GM12878 (cell line): ENCODE results near the gene PIEZO2. TPM values are rescaled to one million over a fixed set of nuclear protein-coding genes. Genes with fewer than 3 reads are reported as not detected.

ENCODE experiments used
- ATAC-seq: fragments of 200-7000 bp; cut with Tn5 transposase; 3 replicates; pipeline ENCODE4 v1.9.1; 2020; ENCODE audit warnings: mild to moderate bottlenecking, moderate library complexity
- BruUV-seq: library from RNA; stranded (reverse); fragments of 400-500 nt; replicated peaks from 2 replicates; lab custom pipeline; 2021; lab: Mats Ljungman, UMichigan
- CTCF ChIA-PET: fragments of 300-600 bp; sonication (Branson Sonifier 250); formaldehyde crosslinking; extraction: SDS; loops from one replicate; lab custom pipeline; 2021; ENCODE audit warnings: inconsistent platforms; lab: Yijun Ruan, JAX
- POLR2A ChIA-PET: fragments of 350-600 bp; formaldehyde crosslinking; extraction: SDS; loops from one replicate; lab custom pipeline; 2021; ENCODE audit warnings: inconsistent platforms; lab: Charles Lee
- RAD21 ChIA-PET: fragments of 300-600 bp; sonication (Branson Sonifier 250); formaldehyde crosslinking; loops from one replicate; lab custom pipeline; 2023; ENCODE audit warnings: antibody characterized with exemption; ENCODE audit not compliant: unreplicated experiment; lab: Charles Lee
- SMC1A ChIA-PET: fragments of 300-600 bp; sonication (Branson Sonifier 250); formaldehyde crosslinking; loops from one replicate; lab custom pipeline; 2023; ENCODE audit not compliant: unreplicated experiment, uncharacterized antibody; lab: Charles Lee
- DNase-seq: peaks from one replicate; pipeline ENCODE4 v3.0.0-alpha.2; 2011; ENCODE audit warnings: low read depth, low spot score
- FAIRE-seq: peaks from 3 replicates; lab custom pipeline; 2011; peaks lifted over from hg19 to GRCh38; lab: Jason Lieb, UNC
- H2AFZ ChIP-seq: 2 replicates; pipeline ENCODE4 v1.6.0; 2011; ENCODE audit warnings: low read depth, low read length, control low read depth; ENCODE audit not compliant: control insufficient read depth
- H3K27ac ChIP-seq: 2 replicates; pipeline ENCODE4 v1.5.1; 2011; ENCODE audit warnings: control low read depth; ENCODE audit not compliant: control insufficient read depth, insufficient read depth
- H3K27me3 ChIP-seq, 2 experiments: replicated peaks in 1 of 2; 2 replicates each; pipeline versions ENCODE4 v1.6.0 to v1.6.1; 2011; ENCODE audit warnings: low read length in 1 of 2; ENCODE audit not compliant: control insufficient read depth in 2 of 2, insufficient read depth in 2 of 2
- H3K36me3 ChIP-seq, 2 experiments: 2 replicates each; pipeline ENCODE4 v1.5.1; 2011; ENCODE audit warnings: low read length in 1 of 2; ENCODE audit not compliant: control insufficient read depth in 2 of 2, insufficient read depth in 2 of 2
- H3K4me1 ChIP-seq: 2 replicates; pipeline ENCODE4 v1.6.1; 2011; ENCODE audit warnings: mild to moderate bottlenecking, low read length, moderate library complexity, mixed read lengths; ENCODE audit not compliant: control insufficient read depth, insufficient read depth
- H3K4me2 ChIP-seq: 2 replicates; pipeline ENCODE4 v1.6.0; 2011; ENCODE audit warnings: control low read depth; ENCODE audit not compliant: control insufficient read depth, insufficient read depth
- H3K4me3 ChIP-seq: fragments of 200-600 bp; sonication (generic); 2 replicates; pipeline ENCODE4 v1.5.1; 2016
- H3K79me2 ChIP-seq: 2 replicates; pipeline ENCODE4 v1.6.0; 2011; ENCODE audit warnings: low read length; ENCODE audit not compliant: control insufficient read depth, insufficient read depth
- H3K9ac ChIP-seq: 2 replicates; pipeline ENCODE4 v1.8.0; 2011; ENCODE audit warnings: low read length, control low read depth, mixed read lengths; ENCODE audit not compliant: control insufficient read depth, insufficient read depth
- H3K9me3 ChIP-seq: replicated peaks from 3 replicates; pipeline ENCODE4 v1.5.1; 2011; ENCODE audit warnings: mild to moderate bottlenecking, low read length; ENCODE audit not compliant: control insufficient read depth, insufficient read depth
- H4K20me1 ChIP-seq: 2 replicates; pipeline ENCODE4 v1.6.0; 2011; ENCODE audit not compliant: control insufficient read depth, insufficient read depth
- CHD2 ChIP-seq: IDR thresholded peaks from 2 replicates; pipeline ENCODE4 v1.6.1; 2011; ENCODE audit warnings: low read depth, low read length, improper control_type of control experiment, borderline replicate concordance
- NFYB ChIP-seq: IDR thresholded peaks from 2 replicates; pipeline ENCODE4 v1.6.1; 2011; ENCODE audit warnings: low read depth, mild to moderate bottlenecking, low read length, improper control_type of control experiment, moderate library complexity; ENCODE audit not compliant: insufficient read depth
- RUNX3 ChIP-seq: IDR thresholded peaks from 2 replicates; pipeline ENCODE4 v1.6.1; 2012; ENCODE audit warnings: low read length, inconsistent platforms
- SPI1 ChIP-seq: IDR thresholded peaks from 2 replicates; pipeline ENCODE4 v1.6.1; 2011; ENCODE audit warnings: low read depth, mild to moderate bottlenecking, low read length, moderate library complexity, borderline replicate concordance; ENCODE audit not compliant: insufficient read depth
- TBL1XR1 ChIP-seq: IDR thresholded peaks from 2 replicates; pipeline ENCODE4 v1.6.1; 2012; ENCODE audit warnings: low read depth, low read length, improper control_type of control experiment
- WGBS: methylation state at CpG from one replicate; pipeline ENCODE4 v1.1.6; 2016; ENCODE audit warnings: low lambda C conversion rate; ENCODE audit not compliant: insufficient replicate concordance, insufficient coverage; ENCODE audit errors: missing lambda C conversion rate; 5-methylcytosine and 5-hydroxymethylcytosine counted together
- in situ Hi-C: fragments of 300-500 bp; cut with MboI; formaldehyde crosslinking; loops from 9 replicates; pipeline ENCODE4 v1.14.3; 2018; ENCODE audit warnings: mixed read lengths
- intact Hi-C: fragments of 100-400 bp; cut with micrococcal nuclease; formaldehyde crosslinking; loops from one replicate; pipeline ENCODE4 v1.14.2; 2022; ENCODE audit not compliant: unreplicated experiment
- polyA plus RNA-seq, 11 experiments: library from polyadenylated mRNA; depleted of rRNA in 4 of 11; unstranded in 6 of 11; stranded (reverse) in 5 of 11; fragments of >200 nt; fragmentation: Nextera tagmentation in 4 of 11; fragmentation: Illumina TruSeq in 1 of 11; extraction: Ambion mirVana in 4 of 11; extraction: Trizol in 1 of 11; gene quantifications; 1 replicate in 1 of 11; 2 replicates in 10 of 11; pipeline versions ENCODE4 v1.2.1 to v1.2.3, GENCODE V29; 2011 to 2016; ENCODE audit warnings: inconsistent platforms in 2 of 11, missing spikeins in 2 of 11, low read depth in 1 of 11
- total RNA-seq, 4 experiments: library from RNA; depleted of rRNA in 3 of 4; stranded (reverse); fragments of >200 nt in 3 of 4; fragmentation: Illumina TruSeq in 1 of 4; extraction: Trizol in 1 of 4; gene quantifications; 2 replicates each; pipeline versions ENCODE4 v1.2.1 to v1.2.3, GENCODE V29; 2013 to 2021
- TF ChIP-seq, protein P1 (sequence below): fragments of 450-650 bp; IDR thresholded peaks from 2 replicates; pipeline ENCODE4 v1.6.1; 2017; ENCODE audit warnings: mild to moderate bottlenecking
- TF ChIP-seq, protein P2 (sequence below): IDR thresholded peaks from 2 replicates; pipeline ENCODE4 v1.6.1; 2012; ENCODE audit warnings: improper control_type of control experiment, low read depth, low read length; ENCODE audit not compliant: insufficient replicate concordance

The PIEZO2 gene
- total and polyA plus RNA-seq, 10 of the 15 experiments (the other 5 are each of a cell fraction or from before 2014, with no cell fraction given) = 6.7 to 42.3 (median 27.4) TPM

DNA sequence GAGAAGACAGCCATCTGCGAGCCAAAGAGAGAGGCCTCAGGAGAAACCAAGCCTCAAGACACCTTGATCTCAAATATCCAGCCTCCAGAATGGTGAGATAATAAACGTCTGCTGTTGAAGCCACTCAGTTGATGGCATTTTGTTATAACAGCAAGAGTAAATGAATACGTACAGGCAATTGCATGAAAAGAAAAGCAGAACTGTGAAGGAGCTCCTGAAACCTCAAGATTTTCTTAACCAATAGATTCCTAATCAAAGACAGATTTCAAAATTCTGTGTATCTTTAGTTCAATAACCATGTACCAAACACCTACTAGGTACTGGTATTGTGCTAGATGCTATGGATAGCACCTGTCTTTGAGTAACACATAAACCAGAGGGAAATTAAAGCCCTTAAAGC is 139.5 kb downstream of the PIEZO2 start:
- Histone ChIP-seq H3K4me1 (peaks cover 16% of the 10 kb centered on the region), H3K4me2 (peak overlapping the region; percentile 21), H3K79me2 (peaks cover 40% of the 10 kb centered on the region), H3K9ac (no peak overlapping the region), H3K9me3 (peaks cover 6% of the 10 kb centered on the region; the same call in 2 of the 3 replicates), H4K20me1 (no peaks in the 10 kb centered on the region), H3K36me3 (no peaks in the 10 kb centered on the region), H3K27ac (peak overlapping the region; percentile 56), H3K4me3 (no peak overlapping the region), H3K27me3 (no peaks in the 10 kb centered on the region), H2AFZ (no peak overlapping the region)
- ATAC-seq (peak; percentile 26), FAIRE-seq (no peak), DNase-seq (no peak)
- ChIA-PET SMC1A (interaction anchor here (0.7 to 5.6 kb wide), 11 partner anchors 9 to 158 kb away, joined by 3 to 42 read pairs (median 4); no protein-coding TSS in a partner anchor), POLR2A (interaction anchor here (1.3 kb wide), 1 partner anchor 45 kb away, joined by 3 read pairs; no protein-coding TSS in a partner anchor), RAD21 (interaction anchor here (1.1 to 2.1 kb wide), 3 partner anchors 18 to 136 kb away, joined by 3 to 5 read pairs (median 4); no protein-coding TSS in a partner anchor), CTCF (interaction anchor here (1.3 kb wide), 1 partner anchor 18 kb away, joined by 4 read pairs; no protein-coding TSS in a partner anchor)
- intact Hi-C loops (loop anchor here (5.0 kb wide), 1 partner anchor 32 kb away; no protein-coding TSS in a partner anchor), in situ Hi-C loops (no loop called here)
- no TSS peak for BruUV-seq
- TF ChIP-seq, protein P1, sequence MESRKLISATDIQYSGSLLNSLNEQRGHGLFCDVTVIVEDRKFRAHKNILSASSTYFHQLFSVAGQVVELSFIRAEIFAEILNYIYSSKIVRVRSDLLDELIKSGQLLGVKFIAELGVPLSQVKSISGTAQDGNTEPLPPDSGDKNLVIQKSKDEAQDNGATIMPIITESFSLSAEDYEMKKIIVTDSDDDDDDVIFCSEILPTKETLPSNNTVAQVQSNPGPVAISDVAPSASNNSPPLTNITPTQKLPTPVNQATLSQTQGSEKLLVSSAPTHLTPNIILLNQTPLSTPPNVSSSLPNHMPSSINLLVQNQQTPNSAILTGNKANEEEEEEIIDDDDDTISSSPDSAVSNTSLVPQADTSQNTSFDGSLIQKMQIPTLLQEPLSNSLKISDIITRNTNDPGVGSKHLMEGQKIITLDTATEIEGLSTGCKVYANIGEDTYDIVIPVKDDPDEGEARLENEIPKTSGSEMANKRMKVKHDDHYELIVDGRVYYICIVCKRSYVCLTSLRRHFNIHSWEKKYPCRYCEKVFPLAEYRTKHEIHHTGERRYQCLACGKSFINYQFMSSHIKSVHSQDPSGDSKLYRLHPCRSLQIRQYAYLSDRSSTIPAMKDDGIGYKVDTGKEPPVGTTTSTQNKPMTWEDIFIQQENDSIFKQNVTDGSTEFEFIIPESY = no peak
- TF ChIP-seq CHD2 (no peak), NFYB (no peak), RUNX3 (peak; percentile 46; the same call in 1 of the 2 replicates), TBL1XR1 (no peak), SPI1 (peak; percentile 80)
- TF ChIP-seq, protein P2, sequence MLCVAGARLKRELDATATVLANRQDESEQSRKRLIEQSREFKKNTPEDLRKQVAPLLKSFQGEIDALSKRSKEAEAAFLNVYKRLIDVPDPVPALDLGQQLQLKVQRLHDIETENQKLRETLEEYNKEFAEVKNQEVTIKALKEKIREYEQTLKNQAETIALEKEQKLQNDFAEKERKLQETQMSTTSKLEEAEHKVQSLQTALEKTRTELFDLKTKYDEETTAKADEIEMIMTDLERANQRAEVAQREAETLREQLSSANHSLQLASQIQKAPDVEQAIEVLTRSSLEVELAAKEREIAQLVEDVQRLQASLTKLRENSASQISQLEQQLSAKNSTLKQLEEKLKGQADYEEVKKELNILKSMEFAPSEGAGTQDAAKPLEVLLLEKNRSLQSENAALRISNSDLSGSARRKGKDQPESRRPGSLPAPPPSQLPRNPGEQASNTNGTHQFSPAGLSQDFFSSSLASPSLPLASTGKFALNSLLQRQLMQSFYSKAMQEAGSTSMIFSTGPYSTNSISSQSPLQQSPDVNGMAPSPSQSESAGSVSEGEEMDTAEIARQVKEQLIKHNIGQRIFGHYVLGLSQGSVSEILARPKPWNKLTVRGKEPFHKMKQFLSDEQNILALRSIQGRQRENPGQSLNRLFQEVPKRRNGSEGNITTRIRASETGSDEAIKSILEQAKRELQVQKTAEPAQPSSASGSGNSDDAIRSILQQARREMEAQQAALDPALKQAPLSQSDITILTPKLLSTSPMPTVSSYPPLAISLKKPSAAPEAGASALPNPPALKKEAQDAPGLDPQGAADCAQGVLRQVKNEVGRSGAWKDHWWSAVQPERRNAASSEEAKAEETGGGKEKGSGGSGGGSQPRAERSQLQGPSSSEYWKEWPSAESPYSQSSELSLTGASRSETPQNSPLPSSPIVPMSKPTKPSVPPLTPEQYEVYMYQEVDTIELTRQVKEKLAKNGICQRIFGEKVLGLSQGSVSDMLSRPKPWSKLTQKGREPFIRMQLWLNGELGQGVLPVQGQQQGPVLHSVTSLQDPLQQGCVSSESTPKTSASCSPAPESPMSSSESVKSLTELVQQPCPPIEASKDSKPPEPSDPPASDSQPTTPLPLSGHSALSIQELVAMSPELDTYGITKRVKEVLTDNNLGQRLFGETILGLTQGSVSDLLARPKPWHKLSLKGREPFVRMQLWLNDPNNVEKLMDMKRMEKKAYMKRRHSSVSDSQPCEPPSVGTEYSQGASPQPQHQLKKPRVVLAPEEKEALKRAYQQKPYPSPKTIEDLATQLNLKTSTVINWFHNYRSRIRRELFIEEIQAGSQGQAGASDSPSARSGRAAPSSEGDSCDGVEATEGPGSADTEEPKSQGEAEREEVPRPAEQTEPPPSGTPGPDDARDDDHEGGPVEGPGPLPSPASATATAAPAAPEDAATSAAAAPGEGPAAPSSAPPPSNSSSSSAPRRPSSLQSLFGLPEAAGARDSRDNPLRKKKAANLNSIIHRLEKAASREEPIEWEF = peak; percentile 75
- 77% methylated on average over 3 of the region's 3 CpGs for WGBS
